Measurements from ENCODE around the gene ANKRD24. TPM values are rescaled to one million over a fixed set of nuclear protein-coding genes. Genes with fewer than 3 reads are reported as not detected.

ANKRD24 gene
- total and polyA plus RNA-seq, 2 of the 13 experiments (the other 11 are each of a cell fraction or from before 2014, with no cell fraction given), result 0.13 to 0.24 TPM

- TF ChIP-seq ZNF770 (CRISPR knock-in tag; IDR thresholded peaks at IDR 0.05) (no peak), ZNF441 (CRISPR knock-in tag; IDR thresholded peaks at IDR 0.05; ENCODE audit: borderline replicate concordance) (no peak), HNRNPH1 (optimal IDR thresholded peaks at IDR 0.05; ENCODE audit: low read depth, low read length) (no peak), CSRNP2 (CRISPR knock-in tag; conservative IDR thresholded peaks at IDR 0.05; ENCODE audit: low read depth) (no peak), ARID4A (CRISPR knock-in tag; IDR thresholded peaks at IDR 0.05; ENCODE audit: borderline replicate concordance) (peak; percentile 20; the same call in 1 of the 2 replicates), MNT (IDR thresholded peaks at IDR 0.05) (no peak), ZNF747 (CRISPR knock-in tag; IDR thresholded peaks at IDR 0.05; ENCODE audit: borderline replicate concordance) (no peak), CBFB (CRISPR knock-in tag; IDR thresholded peaks at IDR 0.05) (no peak), ERF (CRISPR knock-in tag; IDR thresholded peaks at IDR 0.05) (no peak), ZFP36 (IDR thresholded peaks at IDR 0.05; ENCODE audit: borderline replicate concordance, low read depth, low read length, partially characterized antibody) (peak; percentile 48), NFRKB (IDR thresholded peaks at IDR 0.05) (no peak), ZNF713 (CRISPR knock-in tag; IDR thresholded peaks at IDR 0.05) (no peak), SUZ12 (IDR thresholded peaks at IDR 0.05; ENCODE audit: low read depth, low read length) (no peak), ZNF280B (CRISPR knock-in tag; IDR thresholded peaks at IDR 0.05; ENCODE audit: borderline replicate concordance) (no peak), DMTF1 (CRISPR knock-in tag; IDR thresholded peaks at IDR 0.05) (no peak)
Observed at GRCh38 chr19:4267101-4267900, 84.8 kb downstream of the ANKRD24 start (continued).
